Esophagus squamous epithelium (tissue), 4 donors: ENCODE measurements around the gene MCRS1.

Experiments used
- POLR2A ChIP-seq, 4 donors: fragments of 450-650 bp; IDR thresholded peaks; one replicate each; pipeline ENCODE4 v1.6.1; 2017; ENCODE audit warnings: antibody characterized with exemption in 4 of 4, mild to moderate bottlenecking in 4 of 4, moderate library complexity in 3 of 4
- TF ChIP-seq, protein P1 (sequence below), 6 experiments: fragments of 450-650 bp in 4 of 6; fragments of 200-600 bp in 2 of 6; sonication (generic) in 2 of 6; IDR thresholded peaks; one replicate each; pipeline ENCODE4 v1.5.1; 2016 to 2019; ENCODE audit warnings: antibody characterized with exemption in 6 of 6, mild to moderate bottlenecking in 4 of 6, moderate library complexity in 4 of 6

DNA sequence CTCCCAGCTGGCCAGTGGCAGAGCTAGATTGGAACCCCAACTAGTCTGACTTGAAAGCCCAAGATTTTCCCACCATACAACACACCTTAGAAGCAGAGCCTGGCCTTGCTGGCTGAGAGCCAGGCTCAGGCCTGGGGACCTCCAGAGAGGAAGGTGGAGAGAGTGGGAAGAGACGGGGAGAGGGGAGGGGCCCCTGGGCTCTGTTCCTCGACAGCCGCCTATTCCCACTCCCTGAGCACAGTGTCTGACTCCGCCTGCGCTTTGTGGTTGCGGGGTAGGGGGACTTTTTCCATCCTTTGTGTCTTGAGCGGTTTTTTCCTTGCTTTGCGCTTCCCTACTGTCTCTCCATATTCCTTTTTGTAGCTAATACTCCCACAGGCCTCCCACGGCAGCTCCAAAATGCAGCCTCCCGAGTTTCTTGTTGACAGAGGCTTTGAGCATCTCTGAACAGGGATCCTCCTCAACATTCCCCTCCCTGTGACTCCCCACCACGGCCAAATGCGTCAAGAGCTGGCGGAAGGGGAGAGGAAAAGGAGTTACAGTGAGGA is 33.1 kb downstream of the MCRS1 start:
- TF ChIP-seq, protein P1, sequence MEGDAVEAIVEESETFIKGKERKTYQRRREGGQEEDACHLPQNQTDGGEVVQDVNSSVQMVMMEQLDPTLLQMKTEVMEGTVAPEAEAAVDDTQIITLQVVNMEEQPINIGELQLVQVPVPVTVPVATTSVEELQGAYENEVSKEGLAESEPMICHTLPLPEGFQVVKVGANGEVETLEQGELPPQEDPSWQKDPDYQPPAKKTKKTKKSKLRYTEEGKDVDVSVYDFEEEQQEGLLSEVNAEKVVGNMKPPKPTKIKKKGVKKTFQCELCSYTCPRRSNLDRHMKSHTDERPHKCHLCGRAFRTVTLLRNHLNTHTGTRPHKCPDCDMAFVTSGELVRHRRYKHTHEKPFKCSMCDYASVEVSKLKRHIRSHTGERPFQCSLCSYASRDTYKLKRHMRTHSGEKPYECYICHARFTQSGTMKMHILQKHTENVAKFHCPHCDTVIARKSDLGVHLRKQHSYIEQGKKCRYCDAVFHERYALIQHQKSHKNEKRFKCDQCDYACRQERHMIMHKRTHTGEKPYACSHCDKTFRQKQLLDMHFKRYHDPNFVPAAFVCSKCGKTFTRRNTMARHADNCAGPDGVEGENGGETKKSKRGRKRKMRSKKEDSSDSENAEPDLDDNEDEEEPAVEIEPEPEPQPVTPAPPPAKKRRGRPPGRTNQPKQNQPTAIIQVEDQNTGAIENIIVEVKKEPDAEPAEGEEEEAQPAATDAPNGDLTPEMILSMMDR (IDR thresholded peaks at IDR 0.05), result no peak
- TF ChIP-seq POLR2A (IDR thresholded peaks at IDR 0.05), result no peak
